Muscle of back (tissue), 11 donors: ENCODE measurements around the gene CFAP210. TPM values are rescaled to one million over a fixed set of nuclear protein-coding genes. Genes with fewer than 3 reads are reported as not detected.
"Not testable (repeated sequence)": the region's sequence is repeated elsewhere in the genome, so short reads cannot be mapped to it uniquely, and the experiment has no call there.

Source experiments
- DNase-seq, 3 donors: peaks; one replicate each; pipeline versions ENCODE4 v3.0.0 to v3.0.0-alpha.2; 2013
- polyA plus RNA-seq, 10 donors: library from polyadenylated mRNA; unstranded; fragments of 120-200 nt; gene quantifications; one replicate each; pipeline ENCODE4 v1.2.1, GENCODE V29; 2013; ENCODE audit not compliant: insufficient read length in 10 of 10

The CFAP210 gene
- polyA plus RNA-seq, 10 donors = 0.12 to 0.53 (median 0.25) TPM; not detected in 1

DNA sequence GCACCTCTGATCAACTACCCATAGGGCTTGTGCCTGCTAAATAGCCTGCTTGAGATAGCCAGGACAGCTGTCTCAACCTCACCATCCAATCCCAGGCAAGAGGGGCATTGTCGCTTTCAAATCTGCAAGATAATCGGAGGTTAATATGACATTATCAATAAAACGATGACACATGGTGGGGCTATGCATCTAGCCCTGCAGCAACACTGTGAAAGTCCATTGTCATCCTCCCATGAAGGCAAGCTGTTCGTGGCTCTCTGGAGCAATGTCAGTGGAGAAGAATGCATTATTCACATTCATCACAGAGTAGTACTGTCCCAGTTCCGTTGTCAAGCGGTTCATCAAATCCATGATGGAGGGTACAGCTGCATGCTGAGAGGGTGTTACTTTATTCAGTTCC is 20.5 kb upstream of the CFAP210 start:
- DNase-seq = no peak

DNA sequence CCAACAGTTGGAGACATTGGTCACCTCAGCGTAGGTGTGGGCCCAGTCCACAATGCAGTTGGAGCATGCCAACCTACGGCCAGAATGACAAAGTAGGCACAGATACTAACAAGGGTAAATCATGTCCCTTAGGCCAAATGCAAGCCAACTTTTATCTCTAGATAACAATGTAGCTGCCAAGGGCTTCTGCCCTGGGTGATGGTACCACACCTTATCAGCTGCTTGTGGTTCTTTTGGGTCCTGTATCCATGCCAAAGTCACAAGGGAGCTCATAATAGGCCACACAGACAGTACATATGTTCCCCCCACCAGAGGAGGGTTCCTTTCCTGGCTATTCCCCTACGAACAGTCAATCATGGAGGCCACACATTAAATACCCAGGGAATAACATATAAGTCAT is 19.1 kb upstream of the CFAP210 start:
- DNase-seq = no peak

DNA sequence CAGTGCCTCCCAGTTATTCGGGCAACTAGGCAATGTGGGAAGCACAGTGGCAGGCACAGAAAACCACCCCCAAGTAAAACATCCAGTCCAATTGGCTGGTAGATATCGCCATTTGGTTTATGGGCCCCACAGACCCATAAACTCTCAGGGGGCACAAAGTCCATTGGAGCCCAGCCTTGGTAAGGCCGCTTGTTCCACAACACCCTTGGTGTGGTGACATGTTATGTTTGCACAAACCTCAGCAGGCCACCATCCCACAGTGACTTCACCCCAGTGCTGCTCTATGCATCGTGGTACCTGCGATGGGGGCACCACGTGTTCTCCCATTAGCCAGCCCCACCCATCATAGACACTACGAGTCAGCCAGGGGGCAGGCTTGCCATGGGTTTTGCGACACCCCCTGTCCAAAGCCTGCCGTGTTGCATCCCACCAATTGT is 18.6 kb upstream of the CFAP210 start:
- DNase-seq = no peak

DNA sequence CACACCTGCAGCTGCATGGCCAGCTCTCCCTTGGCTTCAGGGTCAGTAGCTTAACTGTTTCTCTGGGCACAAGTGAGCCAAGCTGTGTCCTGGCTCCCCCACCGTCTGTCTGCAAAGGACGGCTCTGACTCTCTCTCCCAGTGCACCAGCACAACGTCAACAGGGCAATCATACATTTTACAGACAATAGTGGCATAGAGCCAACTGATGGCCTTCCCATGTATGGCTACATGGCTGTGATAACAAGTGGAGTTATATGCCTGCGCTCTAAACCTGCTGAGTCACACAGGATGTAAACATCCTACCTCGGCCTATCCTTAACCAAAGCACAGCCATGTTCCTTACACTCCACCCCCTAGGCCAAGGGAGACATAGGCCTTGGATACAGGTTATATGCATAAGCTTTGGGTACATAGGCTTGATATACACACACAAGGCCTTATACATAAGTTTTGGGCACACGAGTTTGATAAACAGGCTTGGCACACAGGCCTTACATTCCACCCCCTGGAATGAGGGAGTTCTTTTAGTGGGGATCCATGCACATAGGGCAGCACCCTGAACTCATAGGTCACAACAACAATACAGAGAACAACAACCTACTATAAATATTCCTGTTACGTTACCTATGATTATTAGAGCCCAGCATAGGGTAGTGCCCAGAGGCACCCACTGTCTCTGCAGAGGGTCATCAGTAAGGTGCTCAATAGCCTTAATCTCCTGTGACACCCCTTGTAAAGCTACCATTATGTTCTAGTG is 17.7 kb upstream of the CFAP210 start:
- no peak for DNase-seq

DNA sequence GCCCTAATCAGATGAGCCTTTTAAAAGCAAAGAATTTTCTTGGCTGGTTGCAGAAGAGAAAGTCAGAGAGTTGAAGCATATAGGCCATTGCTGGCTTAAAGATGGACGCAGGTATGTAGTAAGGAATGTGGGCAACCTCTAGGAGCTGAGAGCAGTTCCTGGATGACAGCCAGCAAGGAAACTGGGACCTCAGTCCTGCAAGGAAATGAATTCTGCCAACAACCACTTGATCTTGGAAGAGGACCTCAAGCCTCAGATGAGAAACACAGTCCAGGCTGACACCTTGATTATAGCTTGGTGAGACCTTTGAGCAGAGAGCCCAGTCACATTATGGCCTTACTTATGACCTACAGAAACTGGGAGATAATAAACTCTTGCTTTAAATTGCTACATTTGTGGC is 15.8 kb upstream of the CFAP210 start:
- DNase-seq = no peak

DNA sequence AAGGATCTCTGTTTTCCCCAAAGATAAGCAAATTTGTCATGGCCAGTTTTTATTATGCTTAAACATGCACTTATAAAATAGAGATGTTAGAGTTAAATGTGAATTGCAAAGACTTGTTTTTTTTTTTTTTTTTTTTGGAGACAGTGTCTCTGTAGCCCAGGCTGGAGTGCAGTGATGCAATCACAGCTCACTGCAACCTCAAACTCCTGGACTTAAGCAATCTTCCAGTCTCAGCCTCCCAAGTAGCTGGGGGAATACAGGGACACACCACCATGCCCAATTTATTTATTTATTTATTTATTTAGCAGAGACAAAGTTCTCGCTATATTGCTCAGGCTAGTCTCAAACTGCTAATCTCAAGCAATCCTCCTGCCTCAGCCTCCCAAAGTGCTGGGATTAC is 15.1 kb upstream of the CFAP210 start:
- DNase-seq = no peak

DNA sequence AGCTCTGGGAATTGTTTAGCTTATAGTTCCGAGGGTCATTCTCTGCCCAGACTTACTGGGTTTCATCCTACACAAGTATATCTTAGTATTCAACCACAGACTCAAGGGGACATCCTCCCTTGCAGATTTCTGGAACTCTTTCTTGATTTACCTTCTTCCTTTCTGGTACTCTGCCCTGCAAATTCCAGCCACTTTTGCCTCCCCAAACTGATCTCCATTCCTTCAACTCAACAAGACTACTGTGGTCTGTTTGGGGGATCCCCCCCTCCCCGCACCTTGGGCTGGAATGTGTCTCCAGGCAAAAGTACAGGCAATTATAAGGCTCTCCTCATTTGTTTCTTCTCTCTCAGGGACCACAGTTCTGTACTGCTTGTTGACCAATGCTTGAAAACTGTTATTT is 13.4 kb upstream of the CFAP210 start:
- DNase-seq = no peak

DNA sequence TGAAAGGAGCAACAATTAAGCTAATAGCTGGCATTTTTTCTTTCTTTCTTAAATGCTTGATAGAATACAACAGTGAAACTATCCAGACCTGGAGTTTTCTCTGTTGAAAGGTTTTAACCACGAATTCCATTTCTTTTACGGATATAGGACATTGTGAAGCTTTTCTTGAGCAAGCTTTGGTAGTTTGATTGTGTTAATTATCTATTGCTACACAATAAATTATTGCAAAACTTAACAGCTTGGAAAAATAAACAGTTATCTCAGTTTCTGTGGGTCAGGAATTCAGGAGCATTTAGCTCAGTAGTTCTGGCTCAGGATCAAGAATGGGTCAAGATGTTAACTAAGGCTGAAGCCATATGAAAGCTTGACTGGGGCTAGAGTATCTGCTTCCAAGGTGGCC is 11.7 kb upstream of the CFAP210 start:
- no peak for DNase-seq

DNA sequence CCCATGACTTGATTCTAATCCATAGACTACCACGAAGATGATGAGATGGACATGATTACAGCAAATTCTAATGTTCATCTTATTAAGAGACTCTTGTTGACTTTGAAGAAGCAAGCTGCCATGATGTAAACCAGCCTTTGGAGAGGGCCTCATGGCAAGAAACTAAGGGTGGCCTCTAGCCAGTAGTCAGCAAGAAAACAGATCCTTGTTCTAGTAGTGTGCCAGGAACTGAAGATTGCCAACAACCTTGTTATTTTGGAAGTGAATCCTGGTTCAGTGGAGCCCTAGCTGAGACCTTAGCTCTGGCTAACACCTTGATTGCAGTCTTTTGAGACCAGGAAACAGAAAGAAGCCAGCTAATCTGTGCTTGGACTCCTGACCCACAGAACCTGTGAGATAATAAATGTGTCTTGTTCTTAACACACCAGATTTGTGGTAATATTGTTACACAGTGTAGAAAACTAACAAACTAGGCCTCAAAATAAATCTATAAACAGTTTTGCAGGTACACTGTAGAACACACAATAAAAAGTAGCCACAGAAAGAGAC is 10.0 kb upstream of the CFAP210 start:
- no peak for DNase-seq

DNA sequence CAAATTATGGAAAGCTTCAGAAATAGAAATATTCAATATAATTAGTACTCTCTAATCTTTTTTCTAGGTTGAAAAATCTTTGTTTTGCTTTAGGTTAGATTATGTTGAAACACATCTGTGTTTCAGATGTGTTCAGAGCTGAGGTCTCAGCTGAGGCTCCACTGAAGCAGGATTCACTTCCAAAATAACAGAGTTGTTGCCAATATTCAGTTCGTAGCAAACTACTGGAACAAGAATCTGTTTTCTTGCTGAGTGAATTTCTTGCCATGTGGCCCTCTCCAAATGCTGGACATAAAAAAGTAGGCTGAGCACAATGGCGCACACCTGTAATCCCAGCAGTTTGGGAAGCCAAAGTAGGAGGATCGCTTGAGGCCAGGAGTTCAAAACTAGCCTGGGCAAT is 8.8 kb upstream of the CFAP210 start:
- peak; percentile 68 to 85 (median 73) for DNase-seq

DNA sequence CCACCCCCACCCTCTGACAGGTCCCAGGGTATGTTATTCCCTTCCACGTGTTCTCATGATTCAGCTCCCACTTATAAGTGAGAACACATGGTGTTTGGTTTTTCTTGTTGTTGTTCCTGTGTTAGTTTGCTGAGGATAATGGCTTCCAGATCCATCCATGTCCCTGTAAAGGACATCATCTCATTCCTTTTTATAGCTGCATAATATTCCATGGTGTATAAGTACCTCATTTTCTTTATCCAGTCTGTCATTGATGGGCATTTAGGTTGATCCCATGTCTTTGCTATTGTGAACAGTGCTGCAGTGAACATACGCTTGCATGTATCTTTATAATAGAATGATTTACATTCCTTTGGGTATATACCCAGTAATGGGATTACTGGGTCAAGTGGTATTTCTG is 5.0 kb upstream of the CFAP210 start:
- not testable (repeated sequence) for DNase-seq

DNA sequence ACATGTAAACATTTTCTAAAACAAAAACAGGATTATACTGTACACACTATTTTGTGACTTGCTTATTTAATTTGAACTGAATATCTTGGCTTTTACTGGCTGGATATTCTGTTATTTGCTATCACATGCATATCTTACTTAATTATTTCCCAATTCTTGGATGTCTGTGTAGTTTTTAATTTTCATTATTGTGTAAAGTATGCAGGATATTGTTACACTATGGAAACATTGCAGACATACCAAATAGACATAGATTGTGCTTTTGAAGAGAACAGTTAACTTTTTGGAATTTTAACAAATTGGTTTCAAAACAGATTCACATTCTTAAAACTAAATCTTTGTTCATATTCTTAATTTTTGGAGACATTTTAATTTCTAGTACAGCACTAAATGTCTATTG is 2.2 kb upstream of the CFAP210 start:
- no peak for DNase-seq

DNA sequence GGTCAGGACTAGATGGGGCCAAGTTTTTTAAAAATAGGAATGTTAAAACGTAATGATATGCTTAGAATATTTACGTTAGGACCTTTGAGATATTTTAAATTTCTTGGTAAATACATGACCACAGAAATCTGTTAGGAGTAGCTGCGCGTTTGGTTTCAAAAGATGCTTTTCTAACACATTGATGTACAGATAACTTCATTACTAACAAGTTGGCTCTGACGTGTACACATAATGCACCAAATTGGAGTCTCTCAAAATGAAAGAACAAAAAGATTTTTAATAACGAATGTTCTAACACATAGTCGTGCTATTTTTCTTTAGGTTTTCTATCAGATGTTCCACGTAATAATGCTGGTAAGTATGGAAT is 672 bp upstream of the CFAP210 start:
- no peak for DNase-seq

DNA sequence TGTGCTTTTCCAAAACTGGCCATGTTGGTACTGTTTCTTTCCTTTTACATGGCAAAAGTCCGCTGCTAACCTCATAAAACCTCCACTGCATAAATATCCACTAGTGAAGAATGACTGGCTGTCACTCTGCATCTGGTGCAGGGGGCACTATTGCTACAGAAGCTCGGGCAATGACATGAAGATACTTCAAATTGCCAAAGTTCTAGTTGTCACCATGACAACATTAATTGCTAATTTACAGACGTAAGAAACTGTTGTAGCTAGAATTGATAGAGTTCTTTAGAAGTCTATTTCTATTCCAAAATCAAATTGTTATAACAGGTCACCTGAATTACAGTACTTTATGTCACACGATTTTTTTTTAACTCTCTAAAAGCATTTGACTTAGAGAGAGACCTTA is 845 bp downstream of the CFAP210 start:
- DNase-seq = peak in 1 of 3 donors; percentile 44

DNA sequence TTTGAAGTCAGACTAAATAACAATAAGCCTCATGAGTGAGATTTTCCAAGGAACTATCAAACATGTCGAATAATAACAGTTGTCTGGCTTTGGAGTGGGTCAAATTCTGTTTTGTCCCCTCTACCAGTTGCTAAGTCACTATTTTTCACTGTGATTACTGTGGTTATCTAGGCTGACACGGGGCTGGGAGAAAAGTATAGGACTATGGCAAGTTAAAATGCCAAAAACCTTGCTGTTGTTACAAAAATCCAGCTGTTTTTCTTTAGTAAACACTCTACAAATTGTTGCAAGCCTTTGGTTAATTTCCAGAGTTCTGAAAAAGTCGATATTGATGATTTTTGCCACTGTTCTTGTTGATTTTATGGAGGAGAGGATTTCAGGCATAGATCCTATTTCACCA is 1.5 kb downstream of the CFAP210 start:
- no peak for DNase-seq

DNA sequence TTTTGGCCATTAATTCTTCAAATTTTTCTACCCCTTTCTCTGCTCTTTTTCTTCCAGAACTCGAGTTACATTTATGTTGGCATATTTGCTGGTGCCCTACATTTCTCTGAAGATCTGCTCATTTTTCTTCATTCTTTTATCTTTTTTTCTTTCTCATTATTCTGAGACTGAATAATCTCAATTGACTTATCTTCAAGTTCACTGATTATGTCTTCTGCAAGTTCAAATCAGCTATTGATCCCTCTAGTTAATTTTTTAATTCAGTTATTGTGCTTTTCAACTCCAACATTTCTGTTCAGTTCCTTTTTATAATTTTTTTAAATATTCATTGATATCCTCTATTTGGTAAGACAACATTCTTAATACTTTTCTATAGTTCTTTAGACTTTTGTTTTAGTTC is 3.2 kb downstream of the CFAP210 start:
- no peak for DNase-seq

DNA sequence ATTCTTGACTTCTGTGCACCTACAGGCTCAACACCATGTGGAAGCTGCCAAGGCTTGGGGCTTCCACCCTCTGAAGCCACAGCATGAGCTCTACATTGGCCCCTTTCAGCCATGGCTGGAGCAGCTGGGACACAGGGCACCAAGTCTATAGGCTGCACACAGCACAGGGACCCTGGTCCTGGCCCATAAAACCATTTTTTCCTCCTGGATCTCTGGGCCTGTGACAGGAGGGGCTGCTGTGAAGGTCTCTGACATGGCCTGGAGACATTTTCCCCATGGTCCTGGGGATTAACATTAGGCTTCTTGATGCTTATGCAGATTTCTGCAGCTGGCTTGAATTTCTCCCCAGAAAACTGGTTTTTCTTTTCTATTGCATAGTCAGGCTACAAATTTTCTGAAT is 6.3 kb downstream of the CFAP210 start:
- DNase-seq = not testable (repeated sequence)

DNA sequence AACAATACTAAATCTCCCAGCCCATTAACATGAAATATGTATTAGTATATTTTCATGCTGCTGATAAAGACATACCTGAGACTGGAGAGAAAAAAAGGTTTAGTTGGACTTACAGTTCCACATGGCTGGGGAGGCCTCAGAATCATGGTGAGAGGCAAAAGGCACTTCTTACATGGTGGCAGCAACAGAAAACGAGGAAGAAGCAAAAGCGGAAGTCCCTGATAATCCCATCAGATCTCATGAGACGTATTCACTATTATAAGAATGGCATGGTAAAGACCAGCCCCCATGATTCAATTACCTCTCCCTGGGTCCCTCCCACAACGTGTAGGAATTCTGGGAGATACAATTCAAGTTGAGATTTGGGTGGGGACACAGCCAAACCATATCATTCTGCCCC is 7.4 kb downstream of the CFAP210 start:
- DNase-seq = not testable (repeated sequence)

DNA sequence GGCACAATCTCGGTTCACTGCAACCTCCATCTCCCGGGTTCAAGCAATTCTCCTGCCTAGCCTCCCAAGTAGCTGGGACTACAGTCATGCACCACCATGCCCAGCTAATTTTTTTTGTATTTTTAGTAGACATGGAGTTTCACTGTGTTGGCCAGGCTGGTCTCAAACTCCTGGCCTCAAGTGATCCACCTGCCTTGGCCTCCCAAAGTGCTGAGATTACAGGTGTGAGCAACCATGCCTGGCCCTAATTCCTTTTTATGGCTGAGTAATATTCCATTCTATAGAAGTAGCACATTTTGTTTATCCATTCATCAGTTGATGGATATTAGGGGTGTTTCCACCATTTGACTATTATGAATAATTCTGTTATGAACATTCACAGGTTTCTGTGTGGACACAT is 9.5 kb downstream of the CFAP210 start:
- not testable (repeated sequence) for DNase-seq

DNA sequence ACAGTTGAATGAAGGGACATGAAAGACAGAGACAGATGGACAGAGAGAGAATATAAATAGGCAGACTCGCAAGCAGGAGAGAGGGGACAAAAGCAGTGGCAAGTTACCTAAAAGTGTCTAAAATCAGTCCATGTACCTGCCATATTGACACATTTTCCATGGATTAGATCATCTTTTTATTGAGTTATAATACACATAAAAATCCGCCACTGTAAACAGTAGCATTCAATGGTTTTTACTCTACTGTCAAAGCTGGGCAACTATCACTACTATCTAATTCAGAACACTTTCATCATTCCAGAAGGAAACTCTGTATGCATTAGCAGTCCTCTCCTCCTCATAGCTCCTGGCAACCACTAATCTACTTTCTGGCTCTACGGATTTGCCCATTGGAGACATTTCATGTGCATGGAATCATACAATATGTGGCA is 10.1 kb downstream of the CFAP210 start:
- no peak for DNase-seq

DNA sequence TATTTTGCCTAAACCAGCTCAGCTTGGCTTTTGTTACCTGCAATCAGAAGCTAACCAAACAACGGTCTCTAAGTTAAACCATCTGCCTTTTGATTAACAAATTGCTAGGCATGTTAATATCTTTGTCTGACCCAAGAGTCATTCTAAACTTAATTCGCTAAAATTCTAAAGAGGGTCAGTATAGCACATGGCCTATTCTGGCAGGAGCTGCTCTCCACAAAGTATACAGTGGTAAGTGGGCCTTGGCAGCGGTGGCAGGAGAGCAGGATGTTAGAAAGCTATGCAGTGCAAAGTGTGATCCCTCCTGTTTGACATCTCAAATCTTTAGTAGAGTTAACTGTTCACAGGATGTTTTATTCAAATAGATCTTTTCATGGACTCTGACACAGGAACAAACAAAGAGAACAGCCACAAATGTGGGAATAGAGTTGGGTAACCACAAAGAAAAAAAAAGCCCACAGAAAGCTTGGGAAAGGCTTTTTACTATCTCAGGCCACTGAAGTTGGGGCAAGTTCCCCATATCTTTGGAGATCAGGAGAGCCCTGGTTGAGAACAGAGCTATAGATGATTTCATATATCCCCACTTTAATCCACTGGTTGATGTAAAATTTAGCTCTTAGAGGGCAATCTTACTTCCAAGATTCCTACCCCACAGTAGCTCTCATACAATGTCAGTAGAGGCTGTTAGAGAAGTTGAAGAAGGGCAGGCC is 10.6 kb downstream of the CFAP210 start:
- no peak for DNase-seq

DNA sequence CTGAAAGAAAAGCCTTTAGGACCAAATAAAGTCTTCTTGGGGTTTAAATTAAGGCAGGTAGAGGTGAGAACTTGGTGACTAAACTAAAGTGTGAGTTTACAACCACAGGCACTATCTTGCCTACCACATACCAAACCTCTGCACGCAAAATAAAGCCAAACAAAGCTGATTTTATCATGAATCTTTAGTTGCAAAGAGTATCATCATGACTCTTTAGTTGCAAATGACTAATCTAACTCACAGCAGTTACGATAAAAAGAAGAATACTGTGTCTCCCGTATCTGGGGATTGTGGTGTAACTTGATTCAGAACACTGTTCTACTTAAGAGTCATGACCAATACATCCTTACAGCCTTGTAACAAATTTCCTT is 11.2 kb downstream of the CFAP210 start:
- no peak for DNase-seq

DNA sequence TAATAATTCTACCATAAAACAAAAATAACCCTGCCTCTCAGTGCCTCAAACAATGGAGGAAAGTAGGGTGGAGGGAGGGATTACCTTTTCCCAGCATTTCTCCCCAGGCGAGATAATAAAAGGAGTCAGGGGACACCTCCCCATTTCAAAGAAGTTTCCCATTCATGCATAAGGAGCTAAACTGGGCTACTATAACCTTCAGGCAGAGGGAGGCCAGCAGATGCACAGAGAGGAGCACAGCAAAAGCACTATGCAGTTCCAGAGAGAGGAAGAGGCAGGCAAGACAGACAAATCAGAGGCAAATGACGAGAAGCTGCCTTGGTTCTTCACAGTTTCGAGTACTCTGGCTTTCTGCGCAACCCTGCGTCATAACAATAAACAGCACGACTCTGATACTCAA is 17.4 kb downstream of the CFAP210 start:
- DNase-seq = no peak
